ENCODE data around the gene SLC6A6. TPM values are rescaled to one million over a fixed set of nuclear protein-coding genes. Genes with fewer than 3 reads are reported as not detected.
A peak's percentile ranks its signal among the peaks of the same experiment; 100 is the strongest.

Gene SLC6A6
- total and polyA plus RNA-seq, 2 donors from 2014 or later, result 7.1 to 64.0 TPM

DNA sequence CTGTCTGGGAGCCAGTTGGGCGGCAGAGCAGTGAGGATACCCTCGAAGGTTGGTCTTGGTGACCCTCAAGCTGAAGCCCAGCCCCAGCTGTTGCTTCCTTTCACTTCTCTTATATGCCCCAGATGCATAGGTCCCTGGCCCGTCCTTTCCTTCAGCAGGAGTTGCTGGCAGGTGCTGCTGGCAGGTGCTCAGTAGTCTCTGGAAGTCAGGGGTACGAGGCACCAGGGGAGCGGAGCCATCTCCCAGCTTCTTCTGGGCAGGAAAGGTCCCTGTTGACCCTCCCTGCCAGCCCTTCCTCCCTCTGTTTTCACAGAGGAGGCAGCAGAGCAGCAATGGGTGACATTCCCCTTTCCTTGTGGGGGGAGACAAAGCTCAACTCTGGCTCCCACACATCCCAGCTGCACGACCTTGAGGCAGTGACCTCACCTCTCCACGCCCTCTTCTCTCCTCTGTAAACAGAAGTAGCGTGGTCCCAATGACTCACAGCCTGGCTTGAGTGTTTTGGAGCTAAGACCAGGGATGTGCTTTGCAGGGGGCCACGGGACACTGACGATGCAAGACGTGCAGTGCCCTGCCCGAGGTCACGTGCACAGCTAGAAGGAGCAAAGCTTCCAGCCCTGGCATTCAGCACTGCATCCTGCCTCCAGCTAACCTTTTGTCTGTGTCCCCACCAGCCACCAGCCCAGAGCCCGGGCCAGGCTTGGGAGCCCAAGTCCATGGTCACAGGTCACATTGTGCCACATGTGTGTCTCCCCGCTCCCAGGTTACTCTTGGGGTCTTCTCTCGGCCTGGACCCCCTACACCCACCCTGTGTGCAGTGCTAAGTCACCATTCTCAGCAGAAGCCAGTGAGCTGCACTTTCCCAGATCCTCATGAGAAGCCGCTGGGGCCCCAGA, 49.7 kb downstream of the SLC6A6 start:
- FAIRE-seq (no peak), DNase-seq (peak in 2 of 5 donors; percentile 43 to 89)
- TF ChIP-seq, protein P1, sequence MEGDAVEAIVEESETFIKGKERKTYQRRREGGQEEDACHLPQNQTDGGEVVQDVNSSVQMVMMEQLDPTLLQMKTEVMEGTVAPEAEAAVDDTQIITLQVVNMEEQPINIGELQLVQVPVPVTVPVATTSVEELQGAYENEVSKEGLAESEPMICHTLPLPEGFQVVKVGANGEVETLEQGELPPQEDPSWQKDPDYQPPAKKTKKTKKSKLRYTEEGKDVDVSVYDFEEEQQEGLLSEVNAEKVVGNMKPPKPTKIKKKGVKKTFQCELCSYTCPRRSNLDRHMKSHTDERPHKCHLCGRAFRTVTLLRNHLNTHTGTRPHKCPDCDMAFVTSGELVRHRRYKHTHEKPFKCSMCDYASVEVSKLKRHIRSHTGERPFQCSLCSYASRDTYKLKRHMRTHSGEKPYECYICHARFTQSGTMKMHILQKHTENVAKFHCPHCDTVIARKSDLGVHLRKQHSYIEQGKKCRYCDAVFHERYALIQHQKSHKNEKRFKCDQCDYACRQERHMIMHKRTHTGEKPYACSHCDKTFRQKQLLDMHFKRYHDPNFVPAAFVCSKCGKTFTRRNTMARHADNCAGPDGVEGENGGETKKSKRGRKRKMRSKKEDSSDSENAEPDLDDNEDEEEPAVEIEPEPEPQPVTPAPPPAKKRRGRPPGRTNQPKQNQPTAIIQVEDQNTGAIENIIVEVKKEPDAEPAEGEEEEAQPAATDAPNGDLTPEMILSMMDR (IDR thresholded peaks at IDR 0.05; ENCODE audit: borderline replicate concordance, extremely low read depth, insufficient read depth), result no peak
- H3K27ac ChIP-seq (ENCODE audit: low read depth in 2 of 2, low read length in 2 of 2), result peak overlapping the region; percentile 52 to 65
- H3K4me3 ChIP-seq (ENCODE audit: low read length in 3 of 3), result no peak overlapping the region
- intact Hi-C loops (cut with DNase I), result no loop called here
- H3K9me3 ChIP-seq (ENCODE audit: control insufficient read depth in 2 of 3, insufficient read depth in 1 of 3, low read length in 3 of 3), result no peaks in the 10 kb centered on the region
- H3K27me3 ChIP-seq (ENCODE audit: control insufficient read depth, insufficient read depth, low read length), result no peaks in the 10 kb centered on the region
- H3K4me1 ChIP-seq (ENCODE audit: control insufficient read depth in 2 of 3, insufficient read depth in 2 of 3, low read depth in 1 of 3, low read length in 3 of 3), result peaks cover 0 to 24% (median 14%) of the 10 kb centered on the region in 3 donors
- H3K36me3 ChIP-seq (ENCODE audit: control insufficient read depth in 2 of 3, insufficient read depth in 3 of 3, low read length in 3 of 3), result peaks cover 6 to 23% (median 21%) of the 10 kb centered on the region in 3 donors
- H3K9ac ChIP-seq (ENCODE audit: low read length in 3 of 3), result peak overlapping the region in 1 of 3 donors; percentile 35

DNA sequence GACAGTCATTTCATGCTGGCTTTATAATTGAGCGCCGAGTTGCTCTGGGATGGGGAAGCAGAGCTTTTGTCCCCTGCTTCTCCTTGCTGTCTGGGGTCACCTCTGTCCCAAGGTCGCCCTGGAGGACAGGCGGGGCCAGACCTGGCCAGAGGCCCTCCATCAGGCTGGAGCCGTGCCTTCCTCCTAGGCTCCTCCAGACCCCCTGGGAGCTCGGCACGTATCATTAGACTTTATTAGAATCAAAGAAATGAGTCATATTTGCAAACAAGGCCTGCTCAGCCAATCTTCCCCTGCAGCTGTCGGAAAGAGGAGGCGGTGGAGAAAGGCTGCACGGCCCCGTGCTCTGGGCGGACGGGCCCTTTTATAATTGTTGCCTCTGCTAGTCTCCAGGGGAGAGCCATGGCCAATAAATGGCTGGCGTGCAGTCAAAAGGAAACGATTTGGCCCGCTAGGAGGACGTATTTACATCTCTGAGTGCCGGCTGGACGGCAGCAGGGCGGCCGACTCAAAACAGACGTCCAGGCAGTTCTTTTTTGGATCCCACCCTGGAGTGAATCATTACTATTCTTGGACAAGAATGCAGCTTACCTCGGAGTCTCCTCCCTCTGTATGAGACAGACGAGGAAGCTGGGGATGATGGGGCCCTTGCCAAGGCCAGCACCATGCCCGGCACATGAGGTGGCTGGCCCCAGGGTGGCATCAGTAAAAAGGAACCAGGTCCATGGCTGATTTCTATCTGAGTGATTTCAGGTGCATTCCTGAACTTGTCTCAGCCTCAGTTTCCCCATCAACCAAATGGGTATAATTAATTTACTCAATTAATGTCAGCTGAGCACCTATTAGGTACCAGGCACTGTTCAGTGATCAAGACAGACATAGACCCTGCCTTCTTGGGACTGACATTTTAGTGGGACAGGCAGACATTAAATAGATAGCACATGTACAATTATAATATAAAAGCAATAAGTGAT, 50.6 kb downstream of the SLC6A6 start:
- Histone ChIP-seq H3K4me3 (ENCODE audit: low read length in 3 of 3) (no peak overlapping the region), H3K9me3 (ENCODE audit: control insufficient read depth in 2 of 3, insufficient read depth in 1 of 3, low read length in 3 of 3) (no peaks in the 10 kb centered on the region), H3K36me3 (ENCODE audit: control insufficient read depth in 2 of 3, insufficient read depth in 3 of 3, low read length in 3 of 3) (peaks cover 4 to 15% (median 13%) of the 10 kb centered on the region in 3 donors), H3K27me3 (ENCODE audit: control insufficient read depth, insufficient read depth, low read length) (no peaks in the 10 kb centered on the region), H3K4me1 (ENCODE audit: control insufficient read depth in 2 of 3, insufficient read depth in 2 of 3, low read depth in 1 of 3, low read length in 3 of 3) (peaks cover 0 to 27% (median 22%) of the 10 kb centered on the region in 3 donors), H3K27ac (ENCODE audit: low read depth in 2 of 2, low read length in 2 of 2) (peak overlapping the region; percentile 52 to 65), H3K9ac (ENCODE audit: low read length in 3 of 3) (no peak overlapping the region)
- intact Hi-C loops (cut with DNase I), result no loop called here
- TF ChIP-seq, protein P1 (IDR thresholded peaks at IDR 0.05; ENCODE audit: borderline replicate concordance, extremely low read depth, insufficient read depth), result no peak
- FAIRE-seq (peak; percentile 42), DNase-seq (peak; percentile 73 to 97 (median 80))

DNA sequence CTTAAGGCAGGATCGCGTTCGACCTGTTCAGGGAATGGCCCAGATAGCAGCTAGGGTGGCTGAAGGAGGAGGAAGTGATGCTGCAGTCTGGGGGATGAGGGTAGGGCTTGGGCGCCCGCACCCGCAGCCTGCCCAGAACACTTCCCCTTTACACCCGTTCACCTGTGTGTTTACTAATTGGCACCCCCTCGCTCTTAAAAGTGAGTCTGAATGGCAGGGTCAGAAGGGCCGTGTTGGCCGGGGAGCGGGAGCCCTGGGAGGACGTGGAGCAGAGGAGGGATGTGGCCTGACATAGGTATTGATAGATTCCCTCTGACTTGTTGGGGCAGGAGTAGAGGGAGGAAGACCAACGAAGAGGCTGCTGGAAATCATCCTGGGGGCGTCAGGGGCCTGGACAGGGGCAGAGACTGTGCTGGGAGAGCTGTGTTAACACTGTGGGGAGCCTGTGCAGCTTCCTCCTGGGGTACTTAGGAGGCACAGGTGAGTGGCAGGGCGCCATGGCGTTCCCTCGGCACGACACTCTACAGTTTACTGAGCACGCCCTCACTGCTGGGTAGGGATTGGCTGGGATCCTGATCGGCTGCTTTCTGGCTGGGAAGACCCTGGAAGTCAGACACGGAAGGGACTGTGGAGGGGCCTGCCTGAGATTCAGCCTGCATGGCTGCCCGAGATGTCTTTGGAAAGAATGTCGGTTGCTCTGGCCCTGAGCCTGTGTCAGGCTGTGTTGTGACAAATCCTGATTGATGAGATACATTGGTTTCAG, 51.7 kb downstream of the SLC6A6 start:
- no peak for FAIRE-seq
- H3K27me3 ChIP-seq (ENCODE audit: control insufficient read depth, insufficient read depth, low read length), result no peaks in the 10 kb centered on the region
- H3K9me3 ChIP-seq (ENCODE audit: control insufficient read depth in 2 of 3, insufficient read depth in 1 of 3, low read length in 3 of 3), result no peaks in the 10 kb centered on the region
- no peak overlapping the region for H3K4me3 ChIP-seq (ENCODE audit: low read length in 3 of 3)
- H3K9ac ChIP-seq (ENCODE audit: low read length in 3 of 3), result no peak overlapping the region
- H3K27ac ChIP-seq (ENCODE audit: low read depth in 2 of 2, low read length in 2 of 2), result peak overlapping the region; percentile 40 to 57
- H3K4me1 ChIP-seq (ENCODE audit: control insufficient read depth in 2 of 3, insufficient read depth in 2 of 3, low read depth in 1 of 3, low read length in 3 of 3), result peaks cover 0 to 32% (median 27%) of the 10 kb centered on the region in 3 donors
- DNase-seq, result peak in 1 of 5 donors; percentile 69
- intact Hi-C loops (cut with DNase I), result no loop called here
- TF ChIP-seq, protein P1 (IDR thresholded peaks at IDR 0.05; ENCODE audit: borderline replicate concordance, extremely low read depth, insufficient read depth), result no peak
- peaks cover 3 to 6% (median 4%) of the 10 kb centered on the region in 3 donors for H3K36me3 ChIP-seq (ENCODE audit: control insufficient read depth in 2 of 3, insufficient read depth in 3 of 3, low read length in 3 of 3)

Measured in kidney (tissue), 14 donors.